GM21717 (cell line): ENCODE measurements around the gene PANK2.
"Not testable (repeated sequence)": the region's sequence is repeated elsewhere in the genome, so short reads cannot be mapped to it uniquely, and the experiment has no call there.

ENCODE experiments used
- ATAC-seq: cut with Tn5 transposase; IDR thresholded peaks from one replicate; pipeline ENCODE4 v1.9.1; 2021; ENCODE audit warnings: mild to moderate bottlenecking, moderate library complexity; ENCODE audit not compliant: unreplicated experiment

Gene PANK2

DNA sequence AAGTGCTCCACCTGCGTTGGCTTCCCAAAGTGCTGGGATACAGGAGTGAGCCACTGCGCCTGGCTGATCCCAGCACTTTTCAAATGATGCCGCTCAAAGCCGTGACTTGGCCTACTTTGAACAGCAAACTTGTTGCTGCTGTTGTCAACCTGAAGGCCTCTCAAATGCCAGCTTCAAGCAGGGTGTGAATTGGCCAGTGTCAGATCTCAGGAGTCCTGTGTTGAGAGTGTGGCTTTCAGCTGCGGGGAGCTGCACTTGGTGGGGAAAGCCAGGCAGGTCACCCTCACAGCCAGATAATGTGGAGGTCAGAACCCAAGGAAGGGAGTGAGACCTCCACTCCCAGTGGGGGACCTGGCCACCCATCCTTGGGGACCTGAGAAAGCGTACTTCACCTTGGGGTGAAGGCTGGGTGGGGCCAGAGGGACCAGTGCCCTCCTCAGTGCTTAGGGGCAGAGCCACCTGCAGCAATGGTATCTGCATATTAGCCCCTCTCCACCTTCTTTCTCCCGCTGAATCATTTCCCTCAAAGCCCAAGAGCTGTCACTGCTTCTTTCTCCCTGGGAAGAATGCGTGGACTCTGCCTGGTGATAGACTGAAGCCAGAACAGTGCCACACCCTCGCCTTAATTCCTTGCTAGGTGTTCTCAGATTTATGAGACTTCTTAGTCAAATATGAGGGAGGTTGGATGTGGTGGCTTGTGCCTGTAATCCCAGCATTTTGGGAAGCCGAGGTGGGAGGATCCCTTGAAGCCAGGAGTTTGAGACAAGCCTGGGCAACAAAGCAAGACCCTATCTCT lies 19.1 kb upstream of the PANK2 start:
- ATAC-seq: no peak

DNA sequence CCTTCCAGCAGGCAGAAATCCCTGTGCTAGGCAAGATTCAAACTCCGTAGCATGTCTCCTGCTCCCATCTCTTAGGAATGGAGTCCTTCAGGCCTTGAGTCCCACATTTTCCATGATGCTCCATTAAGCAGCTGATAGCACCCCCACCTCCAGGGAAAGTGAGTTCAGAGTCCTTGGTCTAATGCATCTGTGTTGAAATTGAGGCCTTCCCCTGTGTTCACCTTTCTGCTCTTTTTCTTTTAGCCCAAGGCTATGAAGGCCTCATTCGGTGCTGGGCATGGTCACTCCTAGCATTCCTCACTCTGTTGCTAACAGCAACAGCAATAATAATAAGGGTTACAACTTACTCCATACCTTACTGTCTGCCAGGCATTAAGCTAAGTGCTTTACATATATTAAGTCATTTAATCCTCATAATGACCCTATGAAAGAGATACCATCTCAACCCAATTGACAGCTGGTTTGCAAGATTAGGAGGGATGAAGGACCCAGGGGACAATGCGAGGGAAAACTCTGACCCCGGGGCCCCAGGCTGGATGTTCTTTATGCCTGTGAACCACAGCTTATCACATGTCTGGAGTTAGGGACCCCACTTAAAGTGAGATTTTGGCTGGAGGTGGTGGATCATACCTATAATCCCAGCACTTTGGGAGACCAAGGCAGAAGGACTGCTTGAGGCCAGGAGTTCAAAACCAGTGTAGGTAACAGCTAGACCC lies 17.5 kb upstream of the PANK2 start:
- ATAC-seq: no peak

DNA sequence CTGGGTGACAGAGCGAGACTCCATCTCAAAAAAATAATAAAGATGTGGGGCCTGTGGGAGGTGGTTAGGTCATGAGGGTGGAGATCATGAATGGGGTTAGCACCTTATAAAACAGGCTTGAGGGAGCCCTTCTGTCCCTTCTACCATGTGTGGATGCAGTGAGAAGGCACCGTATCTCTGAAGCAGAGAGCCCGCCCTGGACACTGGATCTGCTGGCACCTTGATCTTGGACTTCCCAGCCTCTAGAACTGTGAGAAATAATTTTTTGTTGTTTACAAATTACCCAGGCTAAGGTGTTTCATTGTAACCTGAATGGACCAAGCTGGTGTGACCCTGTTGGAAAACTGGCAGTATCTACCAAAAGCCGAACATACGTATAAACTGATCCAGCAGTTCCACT lies 15.7 kb upstream of the PANK2 start:
- ATAC-seq: no peak

DNA sequence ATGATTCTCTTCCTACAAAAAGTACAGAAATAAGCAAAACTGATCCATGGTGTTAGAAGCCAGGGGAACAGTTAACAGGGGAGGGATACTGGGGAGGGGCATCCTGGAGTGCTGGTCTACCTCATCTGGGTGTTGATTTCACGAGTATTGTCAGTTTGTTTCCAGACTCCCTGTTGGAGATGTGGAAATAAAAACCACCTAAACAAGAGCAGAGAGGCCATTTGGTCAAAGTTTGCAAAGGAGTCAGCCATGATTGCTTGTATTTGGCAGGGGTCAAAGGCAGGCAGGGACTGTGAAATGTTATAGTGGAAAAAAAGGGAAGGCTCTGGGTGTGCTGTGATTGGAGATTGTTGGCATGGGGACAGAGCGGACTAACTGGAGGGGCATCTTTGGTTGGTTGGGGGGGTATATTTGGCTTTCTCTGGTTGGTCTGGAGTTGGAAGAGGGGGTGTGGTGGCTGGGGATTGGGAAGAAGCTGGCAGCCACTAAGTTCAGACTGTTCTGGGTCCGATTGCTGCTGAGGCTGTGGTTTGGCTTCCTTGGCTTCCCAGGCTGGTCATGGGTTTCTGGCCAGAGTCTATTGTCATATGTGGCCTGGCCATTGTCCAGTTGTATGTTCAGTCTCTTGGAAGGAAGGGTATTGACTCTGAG lies 14.9 kb upstream of the PANK2 start:
- no peak for ATAC-seq

DNA sequence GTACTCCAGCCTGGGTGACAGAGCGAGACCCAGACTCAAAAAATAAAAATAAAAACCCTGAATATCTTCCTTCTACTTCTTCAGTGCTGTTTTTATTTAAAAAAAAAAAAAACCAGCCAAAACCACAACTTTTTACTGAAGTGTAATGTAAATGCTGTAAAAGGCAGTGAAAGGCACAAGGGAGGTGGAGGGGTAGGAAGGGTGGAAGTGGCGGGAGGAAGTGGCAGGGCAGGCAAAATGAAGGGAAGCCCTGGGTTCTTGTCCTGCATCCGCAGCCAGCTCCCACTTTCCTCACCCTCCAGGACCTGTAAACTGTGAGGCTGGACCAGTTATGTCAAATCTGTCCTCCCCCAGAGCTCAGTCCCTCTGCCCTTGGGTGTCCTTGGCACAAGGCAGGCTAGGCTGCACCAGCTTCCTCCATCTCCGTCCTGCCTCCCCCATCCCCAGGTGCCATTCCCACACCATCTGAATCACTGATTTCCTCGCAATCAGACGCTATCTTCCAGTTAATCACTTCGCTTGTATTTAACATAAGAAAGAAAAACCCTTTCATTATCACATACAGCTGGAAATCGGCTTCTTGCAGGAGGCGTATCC lies 13.7 kb upstream of the PANK2 start:
- ATAC-seq: no peak

DNA sequence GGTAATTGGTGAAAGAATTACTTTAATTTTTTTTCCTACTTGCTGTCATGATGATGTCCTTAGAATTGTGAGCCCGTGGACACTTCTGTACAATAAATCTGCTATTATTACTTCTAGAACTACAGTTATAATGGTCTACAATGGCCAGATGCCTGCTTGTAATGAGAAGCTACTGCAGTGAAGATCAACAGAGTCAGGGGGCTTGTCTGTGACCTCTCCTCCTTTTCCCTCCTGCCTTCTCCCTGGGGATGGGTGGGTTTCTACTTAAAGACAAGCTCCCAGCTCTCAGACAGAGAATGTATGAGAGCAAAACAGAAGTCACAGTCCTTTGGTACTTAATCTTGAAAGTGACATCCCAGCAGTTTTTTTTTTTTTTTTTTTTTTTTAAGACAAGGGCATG lies 13.2 kb upstream of the PANK2 start:
- no peak for ATAC-seq

DNA sequence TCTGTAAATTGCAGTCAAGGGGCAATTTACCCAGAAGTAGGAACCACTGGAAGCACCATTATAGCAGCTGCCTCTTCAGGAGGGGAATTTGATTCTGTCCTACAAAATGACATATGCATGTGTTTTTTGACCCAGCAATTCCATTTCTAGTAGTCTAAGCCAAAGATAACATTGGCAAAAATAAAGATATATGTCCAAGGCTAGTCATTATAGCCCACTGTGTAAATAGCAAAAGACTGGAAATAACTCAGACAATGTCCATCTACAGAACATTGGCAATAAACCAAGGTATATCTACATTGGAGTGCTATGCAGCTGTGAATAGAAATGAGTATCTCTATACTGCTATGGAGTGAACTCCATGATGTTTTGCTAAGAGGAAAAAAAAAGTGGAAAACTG lies 12.5 kb upstream of the PANK2 start:
- no peak for ATAC-seq

DNA sequence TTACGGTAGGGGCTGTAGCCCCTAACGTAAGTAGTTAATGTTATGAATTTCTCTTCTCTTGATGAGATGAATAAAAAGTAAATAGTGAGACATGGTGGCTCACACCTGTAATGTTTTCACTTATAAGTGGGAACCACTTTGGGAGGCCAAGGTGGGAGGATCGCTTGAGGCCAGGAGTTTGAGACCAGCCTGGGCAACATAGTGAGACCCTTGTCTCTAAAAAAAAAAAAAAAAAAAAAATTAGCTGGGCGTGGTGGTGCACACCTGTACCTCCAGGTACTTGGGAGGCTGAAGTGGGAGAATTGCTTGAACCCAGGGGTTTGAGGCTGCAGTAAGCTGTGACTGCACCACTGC lies 10.3 kb upstream of the PANK2 start:
- ATAC-seq: not testable (repeated sequence)

DNA sequence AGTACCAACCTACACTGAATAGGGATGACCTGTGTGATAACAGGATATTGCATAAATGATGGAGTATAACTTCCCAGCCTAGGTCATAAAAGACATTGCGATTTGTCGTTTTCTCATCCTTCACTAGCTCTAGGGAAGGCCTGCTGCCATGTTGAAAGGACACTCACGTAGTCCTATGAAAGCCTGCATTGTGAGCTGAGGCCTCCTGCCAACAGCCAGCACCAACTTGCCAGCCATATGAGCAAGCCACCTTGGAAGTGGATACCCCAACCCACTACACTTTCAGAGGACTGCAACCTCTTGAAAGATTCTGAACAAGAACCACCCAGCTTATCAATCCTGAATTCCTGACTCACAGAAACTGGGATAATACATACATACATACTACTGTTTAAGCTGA lies 3.5 kb upstream of the PANK2 start:
- ATAC-seq: no peak

DNA sequence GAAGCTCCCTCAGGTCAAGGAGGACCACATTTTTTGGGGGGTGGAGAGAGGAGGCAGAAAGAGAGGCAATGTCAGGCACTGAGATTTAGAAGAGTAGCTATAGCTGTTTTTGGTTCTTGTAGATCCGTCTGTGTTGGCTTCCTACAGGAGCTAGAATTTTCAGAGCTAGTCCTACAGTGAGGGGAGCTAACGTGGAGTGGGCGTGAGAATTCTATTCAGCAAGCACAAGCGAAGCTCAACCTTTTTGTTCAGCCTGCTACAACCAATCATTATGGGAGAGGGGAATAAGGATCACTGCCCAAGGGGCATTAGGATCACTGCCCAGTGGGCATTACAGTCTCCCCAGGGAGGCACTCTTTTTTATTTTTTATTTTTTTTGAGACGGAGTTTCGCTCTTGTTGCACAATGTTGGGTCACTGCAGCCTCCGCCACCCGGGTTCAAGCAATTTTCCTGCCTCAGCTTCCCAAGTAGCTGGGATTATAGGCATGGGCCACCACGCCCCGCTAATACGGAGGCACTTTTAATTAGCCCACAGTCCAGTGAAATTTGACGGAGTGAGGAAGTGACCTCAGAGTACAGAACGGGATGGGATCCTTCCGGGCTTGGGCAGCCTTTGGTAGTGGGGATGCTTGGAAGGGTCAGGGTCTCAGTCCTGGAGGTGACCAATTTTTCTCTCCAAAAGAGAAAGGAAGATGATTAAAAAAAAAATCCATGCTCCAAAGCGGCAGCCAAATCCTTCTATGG lies 1.1 kb upstream of the PANK2 start:
- no peak for ATAC-seq

DNA sequence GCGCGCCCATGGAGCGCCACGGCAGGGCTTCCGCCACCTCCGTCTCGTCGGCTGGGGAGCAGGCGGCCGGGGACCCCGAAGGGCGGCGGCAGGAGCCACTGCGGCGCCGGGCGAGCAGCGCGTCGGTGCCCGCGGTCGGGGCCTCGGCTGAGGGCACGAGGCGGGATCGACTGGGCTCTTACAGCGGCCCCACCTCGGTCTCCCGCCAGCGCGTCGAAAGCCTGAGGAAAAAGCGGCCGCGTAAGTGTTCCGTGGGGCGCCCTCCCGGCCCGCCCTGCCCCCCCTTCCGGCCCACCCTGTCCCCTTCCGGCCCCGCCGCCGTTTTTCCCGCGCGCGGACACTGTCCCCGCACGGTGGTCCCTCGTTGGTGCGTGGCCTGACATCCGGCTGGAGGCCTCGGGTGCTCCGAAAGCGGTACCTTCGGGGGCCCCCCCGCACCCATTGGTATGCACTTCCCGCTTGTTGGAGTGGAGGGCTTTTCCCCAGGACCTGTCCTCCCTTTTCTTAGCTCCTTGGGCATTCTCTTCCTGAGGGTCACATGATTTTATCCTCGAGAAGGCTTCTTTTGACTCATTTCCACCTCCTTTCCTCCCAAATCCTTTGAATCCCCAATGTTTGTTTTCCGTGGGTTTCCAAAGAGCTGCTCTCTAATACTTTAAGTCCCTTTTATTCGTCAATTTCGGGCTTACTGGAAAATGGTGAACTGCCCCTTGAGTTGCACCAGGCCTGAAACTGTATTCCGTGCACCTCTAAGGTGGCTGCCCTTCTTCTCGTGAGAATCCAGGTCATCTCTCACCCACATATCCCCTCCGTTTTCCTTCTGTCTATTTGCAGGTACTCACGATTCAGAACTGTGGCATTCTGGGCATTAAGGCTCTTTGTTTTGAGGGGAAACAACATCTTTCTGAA lies 556 bp downstream of the PANK2 start:
- ATAC-seq: peak; percentile 18

DNA sequence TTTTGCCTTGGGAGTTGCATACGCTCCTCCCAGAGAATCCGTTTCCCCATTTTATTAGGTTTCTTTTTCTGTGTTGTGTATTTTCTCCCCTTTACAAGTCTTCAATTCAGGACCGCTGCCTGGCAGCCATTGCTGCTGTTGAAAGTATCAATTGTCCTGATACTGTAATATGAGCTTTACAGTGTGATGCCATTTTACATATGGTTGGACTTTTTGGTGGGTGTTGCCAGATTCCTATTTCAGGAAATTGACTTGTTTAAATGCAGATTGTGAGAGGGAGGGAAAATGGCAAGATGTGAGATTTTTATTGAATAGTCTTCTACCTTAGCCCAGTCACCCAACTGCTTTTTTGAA lies 1.2 kb downstream of the PANK2 start:
- no peak for ATAC-seq

DNA sequence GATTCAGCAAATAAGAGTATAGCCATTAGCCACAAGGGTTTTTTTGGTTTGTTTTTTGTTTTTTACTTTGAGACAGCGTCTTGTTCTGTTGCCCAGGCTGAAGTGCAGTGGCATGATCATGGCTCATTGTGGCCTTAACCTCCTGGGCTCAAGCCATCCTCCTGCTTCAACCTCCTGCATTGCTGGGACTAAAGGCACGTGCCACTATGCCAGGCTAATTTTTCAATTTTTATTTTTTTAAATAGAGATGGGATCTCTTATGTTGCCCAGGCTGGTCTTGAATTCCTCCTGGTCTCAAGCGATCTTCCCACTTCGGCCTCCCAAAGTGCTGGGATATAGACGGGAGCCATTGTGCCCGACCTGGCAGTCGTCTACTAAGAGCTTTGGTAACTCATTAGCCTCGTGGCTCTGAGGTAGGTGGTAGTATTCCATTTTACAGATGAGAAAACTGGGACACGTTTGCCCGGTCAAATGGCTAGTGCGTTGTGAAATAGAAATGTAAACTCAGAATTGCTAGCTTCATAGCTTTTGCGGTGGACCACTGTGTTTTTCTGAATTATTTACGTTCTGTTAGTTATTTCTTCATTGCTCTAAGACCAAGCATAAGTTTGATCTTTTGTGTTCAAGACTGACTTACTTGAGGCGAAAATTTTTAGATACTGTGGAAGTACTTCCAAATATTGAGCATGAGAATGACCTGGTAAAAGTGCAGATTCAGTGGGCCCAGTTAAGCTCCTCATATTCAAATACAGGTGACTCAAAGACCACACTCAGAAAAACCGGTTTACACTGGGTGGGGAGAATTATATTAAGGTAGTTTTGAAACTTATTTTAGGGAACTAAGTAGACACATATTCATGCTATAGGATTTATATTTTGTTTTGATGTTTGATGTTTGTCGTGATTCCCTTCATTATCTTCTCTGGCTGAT lies 2.1 kb downstream of the PANK2 start:
- no peak for ATAC-seq

DNA sequence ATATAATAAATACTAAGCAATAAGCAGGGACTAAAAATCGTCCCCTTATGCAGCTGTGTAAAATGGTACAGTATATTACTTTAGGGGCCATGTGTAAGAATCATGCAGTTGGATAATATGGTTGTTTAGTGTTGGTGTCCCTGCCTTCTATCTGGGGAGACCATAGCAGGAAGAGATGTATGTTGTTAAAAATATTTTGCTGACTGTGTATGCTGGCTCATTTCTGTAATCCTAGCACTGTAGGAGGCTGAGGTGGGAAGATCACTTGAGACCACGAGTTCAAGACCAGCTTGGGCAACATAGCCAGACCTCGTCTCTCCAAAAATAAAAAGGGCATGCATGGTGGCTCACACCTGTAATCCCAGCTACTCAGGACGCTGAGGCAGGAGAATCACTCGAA lies 5.6 kb downstream of the PANK2 start:
- no peak for ATAC-seq

DNA sequence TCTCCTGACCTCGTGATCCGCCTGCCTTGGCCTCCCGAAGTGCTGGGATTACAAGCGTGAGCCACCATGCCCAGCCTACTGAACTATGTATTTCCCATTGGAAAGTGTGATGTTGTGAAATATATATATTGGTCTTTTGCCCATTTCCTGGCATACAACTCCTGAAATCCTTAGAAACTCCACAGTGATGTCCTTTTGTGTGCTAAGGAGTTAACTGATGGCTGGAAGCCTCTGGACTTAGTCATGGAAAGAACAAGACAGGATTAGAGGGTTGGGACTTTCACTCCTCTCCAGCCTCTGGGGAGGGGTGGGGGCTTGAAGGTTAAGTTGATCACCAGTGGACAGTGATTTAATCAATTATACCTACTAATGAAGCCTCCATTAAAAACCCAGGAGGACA lies 7.1 kb downstream of the PANK2 start:
- no peak for ATAC-seq

DNA sequence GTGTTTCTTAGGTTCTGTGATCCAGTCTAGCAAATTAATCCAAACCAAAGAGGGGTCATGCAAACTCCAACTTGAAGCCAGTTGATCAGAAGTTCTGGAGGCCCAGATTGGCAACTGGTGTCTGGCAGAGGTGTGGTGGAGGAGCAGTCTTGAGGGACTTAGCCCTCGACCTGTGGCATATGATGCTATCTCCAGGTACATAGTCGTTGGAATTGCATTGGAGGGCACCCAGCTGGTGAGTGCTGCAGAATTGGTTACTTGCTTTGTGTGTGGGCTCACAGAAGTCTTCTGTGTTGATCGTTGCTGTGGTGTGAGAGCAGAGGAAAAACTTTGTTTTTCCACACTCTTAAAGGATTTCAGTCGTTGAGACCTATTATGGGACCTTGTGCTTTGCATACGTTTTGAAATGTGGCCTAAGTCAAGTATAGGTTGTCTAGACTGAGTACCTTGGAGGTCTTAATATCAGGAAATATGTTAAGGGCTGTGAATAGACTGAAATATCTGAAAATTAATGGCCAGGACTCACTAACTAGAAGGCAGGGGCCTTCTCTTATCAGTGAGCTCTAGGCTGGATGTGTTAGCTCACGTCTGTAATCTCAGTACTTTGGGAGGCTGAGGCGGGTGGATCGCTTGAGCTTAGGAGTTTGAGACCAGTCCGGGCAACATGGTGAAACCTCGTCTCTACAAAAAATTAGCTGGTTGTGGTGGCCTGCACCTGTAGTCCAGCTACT lies 7.8 kb downstream of the PANK2 start:
- ATAC-seq: no peak

DNA sequence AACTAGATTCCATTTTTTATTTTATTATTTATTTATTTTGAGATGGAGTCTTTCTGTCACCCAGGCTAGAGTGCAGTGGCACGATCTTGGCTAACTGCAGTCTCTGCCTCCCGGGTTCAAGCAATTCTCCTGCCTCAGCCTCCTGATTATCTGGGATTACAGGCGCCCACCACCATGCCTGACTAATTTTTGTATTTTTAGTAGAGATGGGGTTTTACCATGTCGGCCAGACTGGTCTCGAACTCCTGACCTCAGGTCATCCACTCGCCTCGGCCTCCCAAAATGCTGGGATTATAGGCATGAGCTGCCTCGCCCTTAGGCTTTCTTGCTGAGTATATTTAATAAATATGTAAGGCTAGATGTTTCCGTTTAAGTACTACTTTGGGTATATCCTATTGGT lies 9.0 kb downstream of the PANK2 start:
- not testable (repeated sequence) for ATAC-seq

DNA sequence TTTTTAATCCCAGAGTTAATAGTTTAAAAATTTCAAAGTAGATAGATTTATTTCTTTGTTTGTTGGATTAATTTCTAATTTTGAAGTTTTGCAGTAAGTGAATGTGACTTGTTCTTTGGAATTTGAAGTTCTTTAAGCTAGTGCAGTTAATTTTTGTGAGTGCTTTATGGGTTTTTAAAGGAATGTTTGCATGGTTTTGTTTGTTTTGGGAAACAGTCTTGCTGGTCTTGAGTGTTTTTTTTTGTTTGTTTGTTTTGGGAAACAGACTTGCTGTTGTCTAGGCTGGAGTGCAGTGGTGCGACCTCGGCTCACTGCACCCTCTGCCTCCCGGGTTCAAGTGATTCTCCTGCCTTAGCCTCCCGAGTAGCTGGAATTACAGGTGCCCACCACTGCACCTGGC lies 9.5 kb downstream of the PANK2 start:
- no peak for ATAC-seq
